B cell (primary cell): ENCODE data around the gene LPCAT4. TPM values are rescaled to one million over a fixed set of nuclear protein-coding genes. Genes with fewer than 3 reads are reported as not detected.
"Not testable (repeated sequence)": the region's sequence is repeated elsewhere in the genome, so short reads cannot be mapped to it uniquely, and the experiment has no call there.

Experiments
- ATAC-seq: fragments of 200-7000 bp; cut with Tn5 transposase; one replicate; pipeline ENCODE4 v1.10.0; 2021; ENCODE audit warnings: low read depth, mild to moderate bottlenecking, moderate number of reproducible peaks, moderate library complexity
- CTCF ChIA-PET: fragments of 350-600 bp; sonication (Branson Sonifier 250); formaldehyde crosslinking; loops from one replicate; lab custom pipeline; 2021; ENCODE audit warnings: antibody characterized with exemption, inconsistent platforms; lab: Charles Lee
- POLR2A ChIA-PET: fragments of 350-600 bp; sonication (Branson Sonifier 250); formaldehyde crosslinking; loops from one replicate; lab custom pipeline; 2021; ENCODE audit warnings: antibody characterized with exemption; lab: Charles Lee
- DNase-seq: peaks from one replicate; pipeline ENCODE4 v3.0.0; 2013
- H2AFZ ChIP-seq: 2 replicates; pipeline ENCODE4 v1.6.1; 2012; ENCODE audit warnings: mild to moderate bottlenecking, low read depth, low read length; ENCODE audit not compliant: insufficient read depth, poor library complexity, severe bottlenecking
- H3K27ac ChIP-seq, 2 donors: 1 replicate in 1 of 2; 2 replicates in 1 of 2; pipeline ENCODE4 v1.5.1; 2012 to 2013; ENCODE audit warnings: low read length in 2 of 2, mild to moderate bottlenecking in 2 of 2, moderate library complexity in 1 of 2
- H3K27me3 ChIP-seq, 4 experiments: fragments of 200-600 bp in 1 of 4; sonication (generic) in 1 of 4; replicated peaks in 1 of 4; 1 replicate in 2 of 4; 2 replicates in 2 of 4; pipeline versions ENCODE4 v1.6.1 to v1.7.0; 2013 to 2016; ENCODE audit warnings: low read length in 3 of 4, mild to moderate bottlenecking in 2 of 4, mixed read lengths in 1 of 4, moderate library complexity in 1 of 4; ENCODE audit not compliant: insufficient read depth in 4 of 4, control insufficient read depth in 3 of 4; ENCODE audit errors: control extremely low read depth in 1 of 4
- H3K36me3 ChIP-seq, 2 experiments: replicated peaks in 1 of 2; 1 replicate in 1 of 2; 2 replicates in 1 of 2; pipeline versions ENCODE4 v1.6.1 to v1.7.1; 2013; ENCODE audit warnings: low read length in 1 of 2; ENCODE audit not compliant: insufficient read depth in 2 of 2, control insufficient read depth in 1 of 2; ENCODE audit errors: control extremely low read depth in 1 of 2, extremely low read depth in 1 of 2
- H3K4me1 ChIP-seq, 2 donors: fragments of 200-600 bp in 1 of 2; sonication (generic) in 1 of 2; 1 replicate in 1 of 2; 2 replicates in 1 of 2; pipeline versions ENCODE4 v1.5.1 to v1.6.1; 2013 to 2017; ENCODE audit warnings: low read length in 2 of 2; ENCODE audit not compliant: control insufficient read depth in 2 of 2, insufficient read depth in 2 of 2
- H3K4me2 ChIP-seq: replicated peaks from 2 replicates; pipeline ENCODE3; 2012; ENCODE audit warnings: mild to moderate bottlenecking, low read depth, low read length; ENCODE audit not compliant: poor library complexity, severe bottlenecking
- H3K4me3 ChIP-seq, 5 experiments: fragments of 200-600 bp in 1 of 5; sonication (generic) in 1 of 5; 1 replicate in 3 of 5; 2 replicates in 2 of 5; pipeline versions ENCODE4 v1.5.1 to v1.7.0; 2011 to 2016; ENCODE audit warnings: low read length in 4 of 5, mild to moderate bottlenecking in 4 of 5, low read depth in 2 of 5, control low read depth in 1 of 5, moderate library complexity in 1 of 5; ENCODE audit not compliant: insufficient read depth in 1 of 5; ENCODE audit errors: control extremely low read depth in 1 of 5, extremely low read depth in 1 of 5
- H3K79me2 ChIP-seq: fragments of 200-600 bp; sonication (generic); one replicate; pipeline ENCODE4 v1.6.0; 2016; ENCODE audit warnings: low read length; ENCODE audit not compliant: control insufficient read depth, insufficient read depth
- H3K9ac ChIP-seq: fragments of 200-600 bp; sonication (generic); 2 replicates; pipeline ENCODE4 v1.6.1; 2017; ENCODE audit warnings: mild to moderate bottlenecking, low read length, moderate library complexity
- H3K9me3 ChIP-seq, 3 donors: one replicate each; pipeline versions ENCODE4 v1.6.1 to v1.7.1; 2013; ENCODE audit warnings: low read length in 2 of 3; ENCODE audit not compliant: control insufficient read depth in 2 of 3, insufficient read depth in 1 of 3; ENCODE audit errors: control extremely low read depth in 1 of 3
- H4K20me1 ChIP-seq: 2 replicates; pipeline ENCODE4 v1.6.0; 2012; ENCODE audit warnings: mild to moderate bottlenecking, low read length; ENCODE audit not compliant: insufficient read depth, control insufficient read depth, poor library complexity, severe bottlenecking
- H3K27ac Mint-ChIP-seq: one replicate; pipeline ENCODE4 v1.8.0; 2021; ENCODE audit warnings: mixed read lengths
- H3K27me3 Mint-ChIP-seq: one replicate; pipeline ENCODE4 v1.8.0; 2021; ENCODE audit warnings: mixed read lengths
- H3K4me1 Mint-ChIP-seq: one replicate; pipeline ENCODE4 v1.8.0; 2021; ENCODE audit warnings: mixed read lengths
- H3K4me3 Mint-ChIP-seq: one replicate; pipeline ENCODE4 v1.8.0; 2021; ENCODE audit warnings: mixed read lengths
- H3K9me3 Mint-ChIP-seq: one replicate; pipeline ENCODE4 v1.8.0; 2022; ENCODE audit warnings: mixed read lengths; ENCODE audit not compliant: insufficient read depth
- WGBS: methylation state at CpG from one replicate; pipeline ENCODE4 v1.1.5; 2013; ENCODE audit warnings: missing lambda C conversion rate; ENCODE audit not compliant: insufficient coverage; 5-methylcytosine and 5-hydroxymethylcytosine counted together
- intact Hi-C: fragments of 100-400 bp; cut with micrococcal nuclease; formaldehyde crosslinking; loops from one replicate; pipeline ENCODE4 v1.10.0; 2022
- polyA plus RNA-seq: library from polyadenylated mRNA; depleted of rRNA; stranded (reverse); fragments of >200 nt; gene quantifications from 2 replicates; pipeline ENCODE4 v1.2.3, GENCODE V29; 2012
- total RNA-seq, 2 donors: library from RNA; stranded (reverse); fragments of 120-200 nt in 1 of 2; gene quantifications; 1 replicate in 1 of 2; 2 replicates in 1 of 2; pipeline versions ENCODE4 v1.2.3 to v1.2.4, GENCODE V29; 2013 to 2022

LPCAT4 gene
- total and polyA plus RNA-seq, 2 donors (not counting 1 experiment from before 2014, with no cell fraction given) = 64.2 to 76.3 TPM

- CTCF ChIA-PET, POLR2A ChIA-PET, H3K9me3 ChIP-seq, intact Hi-C loops, H3K9me3 Mint-ChIP-seq, H4K20me1 ChIP-seq, H3K27me3 ChIP-seq, H3K4me2 ChIP-seq, H3K4me1 Mint-ChIP-seq, H3K4me1 ChIP-seq, H3K4me3 Mint-ChIP-seq, H3K27ac ChIP-seq, DNase-seq, H2AFZ ChIP-seq, H3K9ac ChIP-seq, H3K36me3 ChIP-seq, H3K27ac Mint-ChIP-seq, ATAC-seq, H3K79me2 ChIP-seq, H3K4me3 ChIP-seq, H3K27me3 Mint-ChIP-seq: not testable (repeated sequence)
- WGBS = no CpG with 5 or more reads among the region's 3 CpGs
Measured at GRCh38 chr15:34403899-34404298, 36.9 kb upstream of the LPCAT4 start.

GRCh38 chr15:34403160-34403598 lies 36.2 kb upstream of the LPCAT4 start:
- POLR2A ChIA-PET, H4K20me1 ChIP-seq, H3K9me3 Mint-ChIP-seq, H3K9me3 ChIP-seq, ATAC-seq, H3K9ac ChIP-seq, H3K4me3 Mint-ChIP-seq, H3K4me3 ChIP-seq, DNase-seq, H3K27me3 ChIP-seq, H3K27me3 Mint-ChIP-seq, H3K27ac ChIP-seq, H3K4me1 Mint-ChIP-seq, H3K27ac Mint-ChIP-seq, H3K79me2 ChIP-seq, H3K4me1 ChIP-seq, intact Hi-C loops, H3K36me3 ChIP-seq, H3K4me2 ChIP-seq, CTCF ChIA-PET, H2AFZ ChIP-seq: not testable (repeated sequence)
- no CpG with 5 or more reads among the region's 4 CpGs for WGBS

- CTCF ChIA-PET, H2AFZ ChIP-seq, H3K4me1 ChIP-seq, H3K4me1 Mint-ChIP-seq, POLR2A ChIA-PET, H3K9me3 Mint-ChIP-seq, H3K79me2 ChIP-seq, H4K20me1 ChIP-seq, H3K4me3 ChIP-seq, H3K9ac ChIP-seq, H3K4me2 ChIP-seq, H3K27me3 Mint-ChIP-seq, H3K36me3 ChIP-seq, intact Hi-C loops, ATAC-seq, H3K27ac Mint-ChIP-seq, H3K9me3 ChIP-seq, H3K27ac ChIP-seq, DNase-seq, H3K4me3 Mint-ChIP-seq, H3K27me3 ChIP-seq: not testable (repeated sequence)
- WGBS = no CpG with 5 or more reads among the region's 6 CpGs
Measured at GRCh38 chr15:34397637-34398259, 30.8 kb upstream of the LPCAT4 start.

- H3K27ac ChIP-seq, H3K9me3 ChIP-seq, H3K4me2 ChIP-seq, H3K27ac Mint-ChIP-seq, H3K9me3 Mint-ChIP-seq, H3K79me2 ChIP-seq, H3K27me3 Mint-ChIP-seq, H3K4me3 ChIP-seq, H3K27me3 ChIP-seq, H3K9ac ChIP-seq, CTCF ChIA-PET, H4K20me1 ChIP-seq, intact Hi-C loops, H3K4me3 Mint-ChIP-seq, H3K4me1 ChIP-seq, ATAC-seq, POLR2A ChIA-PET, H2AFZ ChIP-seq, DNase-seq, H3K36me3 ChIP-seq, H3K4me1 Mint-ChIP-seq: not testable (repeated sequence)
- WGBS = no CpG with 5 or more reads among the region's 2 CpGs
Measured at GRCh38 chr15:34392981-34393380, 26.0 kb upstream of the LPCAT4 start.
